ENCODE data around the gene SPATA2. TPM values are rescaled to one million over a fixed set of nuclear protein-coding genes. Genes with fewer than 3 reads are reported as not detected.

Gene SPATA2
- total RNA-seq, 2 experiments from 2014 or later: 7.9 to 8.6 TPM

GRCh38 chr20:49888212-49889000 is 26.9 kb downstream of the SPATA2 start:
- Mint-ChIP-seq H3K4me1 (ENCODE audit: low read depth) (peaks cover 20% of the 10 kb centered on the region), H3K9me3 (no peaks in the 10 kb centered on the region), H3K4me3 (no peak overlapping the region), H3K27me3 (no peaks in the 10 kb centered on the region), H3K36me3 (peaks cover 20% of the 10 kb centered on the region), H3K27ac (no peak overlapping the region)
- intact Hi-C loops (cut with micrococcal nuclease): no loop called here
- DNase-seq: peak; percentile 75
- ChIA-PET CTCF (interaction anchor here (0.6 to 8.4 kb wide), 30 partner anchors 8 to 354 kb away, joined by 3 to 77 read pairs (median 4); no protein-coding TSS in a partner anchor), POLR2A (no interaction called here)

- peak overlapping the region; percentile 24 for H3K27ac Mint-ChIP-seq
- intact Hi-C loops (cut with micrococcal nuclease): no loop called here
- peaks cover 12% of the 10 kb centered on the region for H3K4me1 Mint-ChIP-seq (ENCODE audit: low read depth)
- H3K27me3 Mint-ChIP-seq: no peaks in the 10 kb centered on the region
- DNase-seq: no peak
- no peaks in the 10 kb centered on the region for H3K9me3 Mint-ChIP-seq
- ChIA-PET POLR2A (interaction anchor here (0.9 kb wide), 1 partner anchor 29 kb away, joined by 3 read pairs; no protein-coding TSS in a partner anchor), CTCF (interaction anchor here (0.7 to 8.4 kb wide), 30 partner anchors 9 to 345 kb away, joined by 3 to 77 read pairs (median 4); no protein-coding TSS in a partner anchor)
- H3K36me3 Mint-ChIP-seq: peaks cover 22% of the 10 kb centered on the region
- no peak overlapping the region for H3K4me3 Mint-ChIP-seq
Measured at GRCh38 chr20:49887251-49888211, 27.8 kb downstream of the SPATA2 start.

GRCh38 chr20:49886571-49887213 is 28.6 kb downstream of the SPATA2 start:
- Mint-ChIP-seq H3K9me3 (no peaks in the 10 kb centered on the region), H3K36me3 (peaks cover 25% of the 10 kb centered on the region), H3K27me3 (no peaks in the 10 kb centered on the region), H3K4me3 (no peak overlapping the region), H3K27ac (no peak overlapping the region), H3K4me1 (ENCODE audit: low read depth) (peaks cover 6% of the 10 kb centered on the region)
- intact Hi-C loops (cut with micrococcal nuclease): no loop called here
- ChIA-PET POLR2A (interaction anchor here (0.9 kb wide), 1 partner anchor 29 kb away, joined by 3 read pairs; no protein-coding TSS in a partner anchor), CTCF (interaction anchor here (0.7 to 8.4 kb wide), 14 partner anchors 9 to 344 kb away, joined by 3 to 77 read pairs (median 4); no protein-coding TSS in a partner anchor)
- no peak for DNase-seq

- intact Hi-C loops (cut with micrococcal nuclease): no loop called here
- Mint-ChIP-seq H3K4me3 (no peak overlapping the region), H3K36me3 (peaks cover 26% of the 10 kb centered on the region), H3K27me3 (no peaks in the 10 kb centered on the region), H3K9me3 (no peaks in the 10 kb centered on the region), H3K4me1 (ENCODE audit: low read depth) (peaks cover 3% of the 10 kb centered on the region), H3K27ac (no peak overlapping the region)
- no peak for DNase-seq
- POLR2A ChIA-PET: no interaction called here
- CTCF ChIA-PET: interaction anchor here (3.1 to 8.4 kb wide), 2 partner anchors 275 to 344 kb away, joined by 16 to 77 read pairs; no protein-coding TSS in a partner anchor
Measured at GRCh38 chr20:49885558-49886332, 29.6 kb downstream of the SPATA2 start.

GRCh38 chr20:49883246-49883802 is 32.0 kb downstream of the SPATA2 start:
- Mint-ChIP-seq H3K4me3 (no peak overlapping the region), H3K27ac (no peak overlapping the region), H3K27me3 (no peaks in the 10 kb centered on the region), H3K36me3 (peaks cover 20% of the 10 kb centered on the region), H3K9me3 (no peaks in the 10 kb centered on the region), H3K4me1 (ENCODE audit: low read depth) (peaks cover 3% of the 10 kb centered on the region)
- intact Hi-C loops (cut with micrococcal nuclease): no loop called here
- POLR2A ChIA-PET: interaction anchor here (0.9 kb wide), 1 partner anchor 9 kb away, joined by 3 read pairs; no protein-coding TSS in a partner anchor
- DNase-seq: no peak
- CTCF ChIA-PET: interaction anchor here (8.4 kb wide), 1 partner anchor 273 kb away, joined by 77 read pairs; no protein-coding TSS in a partner anchor

- POLR2A ChIA-PET: interaction anchor here (0.9 kb wide), 1 partner anchor 10 kb away, joined by 3 read pairs; no protein-coding TSS in a partner anchor
- no peak for DNase-seq
- Mint-ChIP-seq H3K27ac (no peak overlapping the region), H3K36me3 (peaks cover 16% of the 10 kb centered on the region), H3K27me3 (no peaks in the 10 kb centered on the region), H3K4me3 (no peak overlapping the region), H3K4me1 (ENCODE audit: low read depth) (peaks cover under 1% of the 10 kb centered on the region), H3K9me3 (no peaks in the 10 kb centered on the region)
- intact Hi-C loops (cut with micrococcal nuclease): no loop called here
- CTCF ChIA-PET: no interaction called here
Measured at GRCh38 chr20:49882171-49882970, 33.0 kb downstream of the SPATA2 start.

- peaks cover 14% of the 10 kb centered on the region for H3K36me3 Mint-ChIP-seq
- intact Hi-C loops (cut with micrococcal nuclease): no loop called here
- no peaks in the 10 kb centered on the region for H3K9me3 Mint-ChIP-seq
- H3K27ac Mint-ChIP-seq: peak overlapping the region; percentile 5
- H3K27me3 Mint-ChIP-seq: no peaks in the 10 kb centered on the region
- H3K4me1 Mint-ChIP-seq (ENCODE audit: low read depth): no peaks in the 10 kb centered on the region
- no peak for DNase-seq
- CTCF ChIA-PET: interaction anchor here (0.6 to 0.9 kb wide), 2 partner anchors 34 to 274 kb away, joined by 3 read pairs; no protein-coding TSS in a partner anchor
- no peak overlapping the region for H3K4me3 Mint-ChIP-seq
- POLR2A ChIA-PET: no interaction called here
Measured at GRCh38 chr20:49880724-49881445, 34.4 kb downstream of the SPATA2 start.

GRCh38 chr20:49880177-49880576 is 35.2 kb downstream of the SPATA2 start:
- no peaks in the 10 kb centered on the region for H3K4me1 Mint-ChIP-seq (ENCODE audit: low read depth)
- CTCF ChIA-PET: interaction anchor here (0.6 to 0.9 kb wide), 3 partner anchors 8 to 273 kb away, joined by 3 read pairs; no protein-coding TSS in a partner anchor
- H3K36me3 Mint-ChIP-seq: peaks cover 14% of the 10 kb centered on the region
- no peak overlapping the region for H3K27ac Mint-ChIP-seq
- intact Hi-C loops (cut with micrococcal nuclease): no loop called here
- DNase-seq: no peak
- POLR2A ChIA-PET: no interaction called here
- no peak overlapping the region for H3K4me3 Mint-ChIP-seq
- no peaks in the 10 kb centered on the region for H3K9me3 Mint-ChIP-seq
- H3K27me3 Mint-ChIP-seq: no peaks in the 10 kb centered on the region

- peaks cover 12% of the 10 kb centered on the region for H3K36me3 Mint-ChIP-seq
- no peaks in the 10 kb centered on the region for H3K4me1 Mint-ChIP-seq (ENCODE audit: low read depth)
- no peaks in the 10 kb centered on the region for H3K9me3 Mint-ChIP-seq
- no peak overlapping the region for H3K4me3 Mint-ChIP-seq
- intact Hi-C loops (cut with micrococcal nuclease): no loop called here
- no peak overlapping the region for H3K27ac Mint-ChIP-seq
- POLR2A ChIA-PET: no interaction called here
- CTCF ChIA-PET: interaction anchor here (0.7 kb wide), 1 partner anchor 180 kb away, joined by 3 read pairs; no protein-coding TSS in a partner anchor
- no peak for DNase-seq
- no peaks in the 10 kb centered on the region for H3K27me3 Mint-ChIP-seq
Measured at GRCh38 chr20:49878977-49879376, 36.4 kb downstream of the SPATA2 start.
